HEK293T (cell line): ENCODE measurements around the gene TIMP2.

ENCODE experiments used
- CTCF ChIA-PET: fragments of 350-600 bp; formaldehyde crosslinking; extraction: SDS; loops from one replicate; lab custom pipeline; 2021; ENCODE audit warnings: antibody characterized with exemption, inconsistent platforms; lab: Yijun Ruan, JAX
- POLR2A ChIA-PET: fragments of 350-600 bp; formaldehyde crosslinking; extraction: SDS; loops from one replicate; lab custom pipeline; 2020; ENCODE audit warnings: antibody characterized with exemption, inconsistent platforms; lab: Yijun Ruan, JAX
- DNase-seq: peaks from one replicate; pipeline ENCODE4 v3.0.0; 2012; ENCODE audit warnings: mixed read lengths; ENCODE audit errors: extremely low spot score
- ARNT ChIP-seq: fragments of 450-650 bp; IDR thresholded peaks from 2 replicates; pipeline ENCODE4 v1.6.1; 2017; ENCODE audit warnings: mild to moderate bottlenecking
- BHLHE40 ChIP-seq: fragments of 450-650 bp; IDR thresholded peaks from 2 replicates; pipeline ENCODE4 v1.6.1; 2016; ENCODE audit warnings: mild to moderate bottlenecking, moderate library complexity, borderline replicate concordance
- CTBP1 ChIP-seq: fragments of 450-650 bp; IDR thresholded peaks from 2 replicates; pipeline ENCODE4 v1.6.1; 2016; ENCODE audit warnings: borderline replicate concordance
- ELF4 ChIP-seq: fragments of 450-650 bp; IDR thresholded peaks from 2 replicates; pipeline ENCODE4 v1.6.1; 2017; ENCODE audit warnings: antibody characterized with exemption
- FOXA1 ChIP-seq: fragments of 450-650 bp; IDR thresholded peaks from 2 replicates; pipeline ENCODE4 v1.6.1; 2016; ENCODE audit warnings: mild to moderate bottlenecking
- FOXK2 ChIP-seq: fragments of 450-650 bp; IDR thresholded peaks from 2 replicates; pipeline ENCODE4 v1.6.1; 2016; ENCODE audit warnings: mild to moderate bottlenecking
- FOXM1 ChIP-seq: fragments of 450-650 bp; IDR thresholded peaks from 2 replicates; pipeline ENCODE4 v1.6.1; 2017; ENCODE audit warnings: mild to moderate bottlenecking, borderline replicate concordance
- HDGF ChIP-seq: fragments of 450-650 bp; IDR thresholded peaks from 2 replicates; pipeline ENCODE4 v1.6.1; 2017; ENCODE audit warnings: antibody characterized with exemption, borderline replicate concordance
- L3MBTL2 ChIP-seq: fragments of 450-650 bp; conservative IDR thresholded peaks from 2 replicates; pipeline ENCODE4 v1.6.1; 2016; ENCODE audit warnings: mild to moderate bottlenecking
- LEF1 ChIP-seq: fragments of 450-650 bp; IDR thresholded peaks from 2 replicates; pipeline ENCODE4 v1.6.1; 2017; ENCODE audit warnings: mild to moderate bottlenecking, borderline replicate concordance
- NFRKB ChIP-seq: fragments of 450-650 bp; IDR thresholded peaks from 2 replicates; pipeline ENCODE4 v1.6.1; 2016; ENCODE audit warnings: mild to moderate bottlenecking, moderate library complexity
- PKNOX1 ChIP-seq: fragments of 450-650 bp; IDR thresholded peaks from 2 replicates; pipeline ENCODE4 v1.6.1; 2016
- SP1 ChIP-seq: fragments of 450-650 bp; IDR thresholded peaks from 2 replicates; pipeline ENCODE4 v1.6.1; 2017
- SUZ12 ChIP-seq: fragments of 450-650 bp; IDR thresholded peaks from 2 replicates; pipeline ENCODE4 v1.6.1; 2016; ENCODE audit warnings: mild to moderate bottlenecking
- TARDBP ChIP-seq: fragments of 450-650 bp; IDR thresholded peaks from 2 replicates; pipeline ENCODE4 v1.6.1; 2016
- ZNF384 ChIP-seq: fragments of 450-650 bp; IDR thresholded peaks from 2 replicates; pipeline ENCODE4 v1.6.1; 2016

TIMP2 gene

GRCh38 chr17:78829477-78829876 is 95.7 kb downstream of the TIMP2 start:
- no peak for DNase-seq

GRCh38 chr17:78828470-78829185 is 96.6 kb downstream of the TIMP2 start:
- TF ChIP-seq ARNT: no peak
- TF ChIP-seq NFRKB: no peak
- TF ChIP-seq SUZ12: no peak
- TF ChIP-seq ELF4: no peak
- no peak for TF ChIP-seq FOXM1
- TF ChIP-seq SP1: no peak
- no peak for TF ChIP-seq TARDBP
- no peak for TF ChIP-seq ZNF384
- TF ChIP-seq BHLHE40: no peak
- no peak for TF ChIP-seq FOXK2
- TF ChIP-seq PKNOX1: no peak
- TF ChIP-seq LEF1: no peak
- no peak for TF ChIP-seq HDGF
- ChIA-PET POLR2A (no interaction called here), CTCF (interaction anchor here (1.0 kb wide), 1 partner anchor 24 kb away, joined by 3 read pairs; no protein-coding TSS in a partner anchor)
- DNase-seq: peak; percentile 47

More at GRCh38 chr17:78829477-78829876, 95.7 kb downstream of the TIMP2 start:
- ChIA-PET POLR2A (no interaction called here), CTCF (interaction anchor here (1.0 kb wide), 1 partner anchor 23 kb away, joined by 3 read pairs; no protein-coding TSS in a partner anchor)
- no peak for TF ChIP-seq ELF4
- TF ChIP-seq ARNT: no peak
- TF ChIP-seq CTBP1: no peak
- no peak for TF ChIP-seq LEF1
- TF ChIP-seq TARDBP: no peak
- TF ChIP-seq ZNF384: no peak
- no peak for TF ChIP-seq L3MBTL2
- TF ChIP-seq HDGF: no peak
- no peak for TF ChIP-seq BHLHE40
- TF ChIP-seq SUZ12: no peak
- no peak for TF ChIP-seq FOXM1
- TF ChIP-seq PKNOX1: no peak
- no peak for TF ChIP-seq FOXK2
- TF ChIP-seq FOXA1: no peak
- no peak for TF ChIP-seq NFRKB
- TF ChIP-seq SP1: no peak

- TF ChIP-seq LEF1 (no peak), ZNF384 (no peak), TARDBP (no peak), ELF4 (no peak), CTBP1 (no peak), SUZ12 (no peak), BHLHE40 (no peak), FOXA1 (no peak), PKNOX1 (no peak), NFRKB (no peak), FOXK2 (no peak), HDGF (no peak), SP1 (no peak)
- DNase-seq: no peak
- POLR2A ChIA-PET: interaction anchor here (0.7 kb wide), 1 partner anchor 15 kb away, joined by 3 read pairs; no protein-coding TSS in a partner anchor
- CTCF ChIA-PET: no interaction called here
Measured at GRCh38 chr17:78826836-78827509, 98.2 kb downstream of the TIMP2 start.

- CTCF ChIA-PET: no interaction called here
- DNase-seq: no peak
- POLR2A ChIA-PET: no interaction called here
- TF ChIP-seq HDGF (no peak), FOXM1 (no peak), SUZ12 (no peak), SP1 (no peak), ZNF384 (no peak), PKNOX1 (no peak), L3MBTL2 (no peak), FOXA1 (no peak), FOXK2 (no peak), ARNT (no peak), NFRKB (no peak), BHLHE40 (no peak), LEF1 (no peak), ELF4 (no peak), TARDBP (no peak), CTBP1 (no peak)
Measured at GRCh38 chr17:78826421-78826820, 98.8 kb downstream of the TIMP2 start.

GRCh38 chr17:78825696-78826095 is 99.5 kb downstream of the TIMP2 start:
- TF ChIP-seq CTBP1 (no peak), NFRKB (no peak), PKNOX1 (no peak), FOXK2 (no peak), ZNF384 (no peak), LEF1 (no peak), SUZ12 (no peak), ARNT (no peak), L3MBTL2 (no peak), ELF4 (no peak)
- POLR2A ChIA-PET: no interaction called here
- CTCF ChIA-PET: no interaction called here
- DNase-seq: no peak
